Subcutaneous adipose tissue (tissue), 4 donors: ENCODE data around the gene SGCE. TPM values are rescaled to one million over a fixed set of nuclear protein-coding genes. Genes with fewer than 3 reads are reported as not detected.

Experiments used
- total RNA-seq, 4 donors: library from RNA; depleted of rRNA; stranded (reverse); fragments of >200 nt; gene quantifications; one replicate each; pipeline ENCODE4 v1.1.0, GENCODE V29; 2016
- TF ChIP-seq, protein P1 (sequence below): fragments of 450-650 bp; IDR thresholded peaks from one replicate; pipeline ENCODE4 v1.5.1; 2016; ENCODE audit warnings: low read depth, mild to moderate bottlenecking, control low read depth, antibody characterized with exemption, moderate library complexity

The SGCE gene, protein sequence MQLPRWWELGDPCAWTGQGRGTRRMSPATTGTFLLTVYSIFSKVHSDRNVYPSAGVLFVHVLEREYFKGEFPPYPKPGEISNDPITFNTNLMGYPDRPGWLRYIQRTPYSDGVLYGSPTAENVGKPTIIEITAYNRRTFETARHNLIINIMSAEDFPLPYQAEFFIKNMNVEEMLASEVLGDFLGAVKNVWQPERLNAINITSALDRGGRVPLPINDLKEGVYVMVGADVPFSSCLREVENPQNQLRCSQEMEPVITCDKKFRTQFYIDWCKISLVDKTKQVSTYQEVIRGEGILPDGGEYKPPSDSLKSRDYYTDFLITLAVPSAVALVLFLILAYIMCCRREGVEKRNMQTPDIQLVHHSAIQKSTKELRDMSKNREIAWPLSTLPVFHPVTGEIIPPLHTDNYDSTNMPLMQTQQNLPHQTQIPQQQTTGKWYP
- 100 to 1,000 TPM in 3 of 4 donors, 10 to 100 TPM in 1; 59.3 to 123 (median 108) TPM for total RNA-seq

DNA sequence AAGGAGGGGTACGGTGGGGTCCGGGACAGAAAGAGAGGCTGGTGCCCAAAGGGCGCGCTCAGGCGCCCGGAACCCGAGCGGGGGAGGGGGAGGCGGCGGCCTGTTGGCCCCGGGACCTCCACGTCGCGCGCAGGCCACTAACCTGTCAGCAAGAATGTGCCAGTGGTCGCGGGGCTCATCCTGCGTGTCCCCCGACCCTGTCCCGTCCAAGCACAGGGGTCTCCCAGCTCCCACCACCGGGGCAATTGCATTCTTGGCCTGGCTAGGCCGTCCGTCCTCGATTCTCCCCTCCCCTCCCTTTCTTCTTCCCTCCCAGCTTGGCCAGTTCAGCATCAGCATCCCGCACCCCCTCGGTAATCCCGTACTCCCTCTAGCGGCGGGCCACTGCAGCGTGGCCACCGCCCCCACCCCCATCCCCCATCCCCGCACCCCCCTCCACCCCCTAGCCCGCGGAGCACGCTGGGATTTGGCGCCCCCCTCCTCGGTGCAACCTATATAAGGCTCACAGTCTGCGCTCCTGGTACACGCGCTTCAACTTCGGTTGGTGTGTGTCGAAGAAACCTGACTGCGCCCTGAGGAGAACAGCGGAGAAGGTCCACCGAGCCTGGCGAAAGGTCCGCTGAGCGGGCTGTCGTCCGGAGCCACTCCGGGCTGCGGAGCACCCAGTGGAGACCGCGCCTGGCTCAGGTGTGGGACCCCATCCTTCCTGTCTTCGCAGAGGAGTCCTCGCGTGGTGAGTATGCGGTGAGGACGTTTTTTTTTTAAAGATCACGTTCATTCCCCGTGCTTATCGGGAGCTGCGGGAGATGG lies at the start of gene SGCE:
Gene SGCE (minus strand): TSS at position 286 of the 810 bp plus-strand sequence. CDS start 35 bp downstream, at position 251.
- TF ChIP-seq, protein P1, sequence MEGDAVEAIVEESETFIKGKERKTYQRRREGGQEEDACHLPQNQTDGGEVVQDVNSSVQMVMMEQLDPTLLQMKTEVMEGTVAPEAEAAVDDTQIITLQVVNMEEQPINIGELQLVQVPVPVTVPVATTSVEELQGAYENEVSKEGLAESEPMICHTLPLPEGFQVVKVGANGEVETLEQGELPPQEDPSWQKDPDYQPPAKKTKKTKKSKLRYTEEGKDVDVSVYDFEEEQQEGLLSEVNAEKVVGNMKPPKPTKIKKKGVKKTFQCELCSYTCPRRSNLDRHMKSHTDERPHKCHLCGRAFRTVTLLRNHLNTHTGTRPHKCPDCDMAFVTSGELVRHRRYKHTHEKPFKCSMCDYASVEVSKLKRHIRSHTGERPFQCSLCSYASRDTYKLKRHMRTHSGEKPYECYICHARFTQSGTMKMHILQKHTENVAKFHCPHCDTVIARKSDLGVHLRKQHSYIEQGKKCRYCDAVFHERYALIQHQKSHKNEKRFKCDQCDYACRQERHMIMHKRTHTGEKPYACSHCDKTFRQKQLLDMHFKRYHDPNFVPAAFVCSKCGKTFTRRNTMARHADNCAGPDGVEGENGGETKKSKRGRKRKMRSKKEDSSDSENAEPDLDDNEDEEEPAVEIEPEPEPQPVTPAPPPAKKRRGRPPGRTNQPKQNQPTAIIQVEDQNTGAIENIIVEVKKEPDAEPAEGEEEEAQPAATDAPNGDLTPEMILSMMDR: no peak

DNA sequence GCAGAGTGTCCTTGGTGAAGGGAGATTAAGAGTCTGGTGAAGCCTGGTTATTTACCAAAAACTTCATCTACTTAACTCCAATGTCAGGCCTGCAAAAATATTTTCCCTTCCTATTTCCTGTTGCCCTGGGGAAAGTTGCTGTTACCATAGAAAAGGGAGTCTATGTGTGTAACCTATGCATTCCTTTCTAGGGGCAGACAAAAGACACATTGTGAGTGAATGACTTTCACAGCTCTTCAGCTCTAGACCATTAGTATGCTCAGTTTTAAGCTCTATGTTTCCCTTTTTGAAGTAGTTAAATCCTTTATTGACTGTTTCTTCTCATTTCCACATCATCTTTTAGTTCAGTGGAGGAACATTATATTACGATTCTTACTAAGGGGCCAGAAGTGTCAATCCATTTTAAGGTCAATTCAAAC lies 45.6 kb upstream of the SGCE start:
- TF ChIP-seq, protein P1: no peak

DNA sequence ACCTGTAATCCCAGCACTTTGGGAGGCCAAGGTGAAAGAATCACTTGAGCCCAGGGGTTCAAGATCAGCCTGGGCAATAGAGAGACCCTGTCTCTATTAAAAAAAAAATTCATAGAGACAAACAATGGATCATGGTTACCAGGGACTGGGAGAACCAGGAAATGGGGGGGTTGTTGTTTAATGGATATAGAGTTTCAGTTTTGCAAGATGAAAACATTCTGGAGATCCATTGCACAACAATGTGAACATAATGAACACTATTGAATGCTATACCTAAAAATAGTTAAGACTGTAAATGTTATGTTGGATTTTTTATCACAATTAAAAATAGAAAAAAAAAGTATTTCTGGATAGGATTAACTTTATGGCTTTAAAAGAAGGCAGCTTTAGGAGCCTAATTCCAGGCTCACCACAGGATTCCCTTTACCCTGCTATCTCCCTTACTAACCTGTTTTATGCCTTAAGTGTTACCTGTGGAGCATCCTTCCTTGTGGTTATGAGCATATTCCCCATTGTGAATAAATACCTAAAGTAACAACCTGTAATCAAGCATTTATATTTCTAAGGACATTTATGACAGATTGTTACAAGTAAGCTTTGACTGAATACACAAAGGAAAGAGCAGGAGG lies 45.1 kb upstream of the SGCE start:
- TF ChIP-seq, protein P1: no peak

DNA sequence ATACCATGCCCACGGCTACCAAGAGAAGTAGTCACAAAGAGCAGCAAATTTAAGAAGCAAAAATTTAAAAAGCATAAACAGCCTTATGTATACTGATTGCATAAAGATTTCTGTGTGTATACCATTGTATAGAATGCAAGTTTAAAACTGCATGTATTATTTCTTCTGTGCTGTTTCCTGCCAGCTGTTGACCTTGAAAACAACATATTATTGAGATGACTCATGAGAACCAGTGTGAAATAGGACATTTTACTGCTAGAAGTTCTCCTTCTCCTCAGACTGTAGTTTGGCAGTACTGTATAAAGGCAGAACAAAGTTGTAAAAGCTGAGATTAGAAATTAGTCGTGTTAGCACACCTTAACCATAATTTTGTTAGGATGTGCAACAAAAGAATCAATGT lies 42.3 kb upstream of the SGCE start:
- TF ChIP-seq, protein P1: no peak

DNA sequence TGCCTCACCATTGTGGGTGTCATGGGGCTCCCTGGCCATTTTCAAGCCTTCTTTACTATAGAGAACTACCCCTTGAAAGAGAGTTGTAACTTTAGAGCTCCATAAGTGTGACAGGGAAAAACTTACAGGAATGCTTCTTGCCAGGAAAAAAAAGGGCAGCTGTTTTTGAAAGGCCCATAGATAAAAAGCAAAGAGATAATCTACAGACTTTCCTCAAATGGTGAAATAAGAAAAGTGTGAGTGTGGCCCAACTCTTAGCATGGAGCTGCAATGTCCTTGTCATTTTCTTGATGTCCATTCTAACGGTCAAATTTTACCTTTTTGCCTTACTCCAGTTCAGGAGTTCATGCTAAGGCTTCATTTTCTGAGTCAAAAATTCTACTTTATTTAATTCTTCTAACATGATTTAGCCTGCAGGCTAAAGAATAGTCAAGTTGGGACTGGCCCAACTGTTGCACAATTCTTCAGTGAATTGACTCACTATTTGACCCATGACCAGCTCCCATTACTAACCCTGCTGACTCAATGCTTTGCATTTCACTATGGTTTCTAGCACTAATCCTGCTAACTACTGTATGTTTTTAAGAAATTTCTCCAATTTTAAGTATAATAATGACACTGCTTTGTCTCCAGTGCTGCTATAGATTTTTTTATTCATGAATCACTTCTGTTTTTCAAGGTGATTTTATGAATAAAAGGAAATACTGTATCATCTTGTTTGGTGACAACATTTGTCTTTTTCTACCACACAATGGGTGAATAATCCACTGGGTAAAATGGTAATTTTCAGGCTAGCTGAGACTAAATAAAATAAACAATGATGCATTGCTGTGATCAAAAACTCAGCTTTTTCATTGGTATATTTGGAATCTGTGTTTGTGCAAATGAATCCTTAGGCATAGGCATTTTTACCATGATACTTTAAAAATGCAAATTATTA lies 41.4 kb upstream of the SGCE start:
- TF ChIP-seq, protein P1: no peak

DNA sequence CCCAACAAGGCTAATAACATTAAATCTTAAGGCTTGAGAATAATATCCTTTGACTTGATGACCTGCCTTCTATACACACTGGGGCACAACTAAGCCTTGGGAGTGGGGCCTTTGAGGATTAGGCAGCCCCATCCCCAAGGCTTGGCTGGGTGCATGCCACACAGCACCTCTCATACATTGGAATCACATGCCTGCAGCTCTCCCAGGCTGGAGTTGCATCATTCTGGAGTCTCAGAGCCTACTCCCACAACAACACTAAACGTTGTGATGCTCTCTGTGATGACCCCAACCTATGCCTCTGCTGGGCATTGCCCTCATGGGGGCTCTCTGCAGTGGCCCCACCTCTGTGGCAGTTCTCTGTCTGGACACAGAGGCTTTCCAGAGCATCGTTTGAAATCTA lies 31.9 kb upstream of the SGCE start:
- TF ChIP-seq, protein P1: no peak
